NB4 (cell line): ENCODE results near the gene CFAP299.
"Not testable (repeated sequence)": the region's sequence is repeated elsewhere in the genome, so short reads cannot be mapped to it uniquely, and the experiment has no call there.

Source experiments
- DNase-seq: peaks from one replicate; pipeline ENCODE4 v3.0.0; 2010; ENCODE audit warnings: low read depth
- H3K4me3 ChIP-seq: one replicate; pipeline ENCODE4 v1.5.1; 2011; ENCODE audit warnings: mild to moderate bottlenecking, low read depth, low read length, moderate library complexity
- MYC ChIP-seq: IDR thresholded peaks from 2 replicates; pipeline ENCODE4 v1.6.1; 2011; ENCODE audit warnings: low read depth, low read length
- POLR2A ChIP-seq: IDR thresholded peaks from 2 replicates; pipeline ENCODE4 v1.6.1; 2011; ENCODE audit warnings: mild to moderate bottlenecking; ENCODE audit not compliant: insufficient read length; ENCODE audit errors: extremely low read depth
- TF ChIP-seq, protein P1 (sequence below): IDR thresholded peaks from one replicate; pipeline ENCODE4 v1.5.1; 2012; ENCODE audit warnings: low read depth, low read length
- TF ChIP-seq, protein P2 (sequence below): IDR thresholded peaks from 2 replicates; pipeline ENCODE4 v1.6.1; 2011; ENCODE audit warnings: low read depth, low read length

Gene CFAP299

DNA sequence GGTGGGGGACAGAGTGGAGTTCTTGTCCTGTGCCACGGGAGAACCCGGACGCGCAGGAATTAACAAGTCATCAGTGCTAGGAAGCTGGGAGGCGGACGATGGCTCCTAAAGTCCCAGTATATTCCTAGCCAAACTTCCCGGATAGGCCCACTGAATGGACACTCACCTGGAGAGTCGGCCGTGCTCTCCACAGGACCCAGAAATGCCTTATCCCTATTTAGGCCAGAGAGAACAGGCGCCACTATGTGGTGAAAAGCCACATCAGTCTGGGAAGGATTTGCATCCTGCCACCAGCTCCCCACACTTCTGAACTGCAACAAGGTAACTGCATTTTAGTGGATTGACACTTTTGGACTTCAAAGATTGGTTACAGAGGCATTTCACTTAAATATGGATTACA, 1.1 kb downstream of the CFAP299 start:
- DNase-seq, result peak; percentile 42
- H3K4me3 ChIP-seq, result no peak overlapping the region
- TF ChIP-seq, protein P1, sequence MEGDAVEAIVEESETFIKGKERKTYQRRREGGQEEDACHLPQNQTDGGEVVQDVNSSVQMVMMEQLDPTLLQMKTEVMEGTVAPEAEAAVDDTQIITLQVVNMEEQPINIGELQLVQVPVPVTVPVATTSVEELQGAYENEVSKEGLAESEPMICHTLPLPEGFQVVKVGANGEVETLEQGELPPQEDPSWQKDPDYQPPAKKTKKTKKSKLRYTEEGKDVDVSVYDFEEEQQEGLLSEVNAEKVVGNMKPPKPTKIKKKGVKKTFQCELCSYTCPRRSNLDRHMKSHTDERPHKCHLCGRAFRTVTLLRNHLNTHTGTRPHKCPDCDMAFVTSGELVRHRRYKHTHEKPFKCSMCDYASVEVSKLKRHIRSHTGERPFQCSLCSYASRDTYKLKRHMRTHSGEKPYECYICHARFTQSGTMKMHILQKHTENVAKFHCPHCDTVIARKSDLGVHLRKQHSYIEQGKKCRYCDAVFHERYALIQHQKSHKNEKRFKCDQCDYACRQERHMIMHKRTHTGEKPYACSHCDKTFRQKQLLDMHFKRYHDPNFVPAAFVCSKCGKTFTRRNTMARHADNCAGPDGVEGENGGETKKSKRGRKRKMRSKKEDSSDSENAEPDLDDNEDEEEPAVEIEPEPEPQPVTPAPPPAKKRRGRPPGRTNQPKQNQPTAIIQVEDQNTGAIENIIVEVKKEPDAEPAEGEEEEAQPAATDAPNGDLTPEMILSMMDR, result peak; percentile 26
- TF ChIP-seq POLR2A, result no peak

DNA sequence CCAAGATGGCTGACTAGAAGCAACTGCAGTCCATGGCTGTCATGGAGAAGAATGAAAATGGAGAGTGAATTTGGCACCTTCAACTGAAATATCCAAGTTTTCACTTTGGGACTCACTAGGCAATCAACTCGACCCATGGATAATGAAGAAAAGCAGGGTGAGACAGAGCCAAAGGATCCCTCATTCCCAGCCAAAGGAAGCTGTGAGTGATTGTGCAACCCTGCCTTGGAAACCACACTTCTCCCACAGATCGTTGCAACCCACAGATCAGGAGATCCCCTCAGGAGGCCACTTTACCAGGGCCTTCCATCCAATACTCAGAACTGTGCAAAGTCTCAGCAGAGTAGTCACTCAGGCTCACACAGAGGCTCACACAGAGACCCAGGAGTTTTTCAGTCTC, 4.5 kb downstream of the CFAP299 start:
- TF ChIP-seq POLR2A (no peak), MYC (no peak)
- TF ChIP-seq, protein P1, result no peak
- TF ChIP-seq, protein P2, sequence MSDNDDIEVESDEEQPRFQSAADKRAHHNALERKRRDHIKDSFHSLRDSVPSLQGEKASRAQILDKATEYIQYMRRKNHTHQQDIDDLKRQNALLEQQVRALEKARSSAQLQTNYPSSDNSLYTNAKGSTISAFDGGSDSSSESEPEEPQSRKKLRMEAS, result no peak
- H3K4me3 ChIP-seq, result no peak overlapping the region
- no peak for DNase-seq

DNA sequence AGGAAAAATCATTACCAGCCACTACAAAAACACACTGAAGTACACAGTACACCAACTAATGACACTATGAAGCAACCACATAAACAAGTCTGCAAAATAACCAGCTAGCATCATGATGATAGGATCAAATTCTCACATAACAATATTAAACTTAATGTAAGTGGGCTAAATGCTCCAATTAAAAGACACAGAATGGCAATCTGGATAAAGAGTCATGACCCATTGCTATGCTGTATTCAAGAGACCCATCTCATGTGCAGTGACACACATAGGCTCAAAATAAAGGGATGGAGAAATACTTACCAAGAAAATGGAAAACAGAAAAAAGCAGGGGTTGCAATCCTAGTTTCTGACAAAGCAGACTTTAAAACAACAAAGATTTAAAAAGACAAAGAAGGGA, 7.2 kb downstream of the CFAP299 start:
- H3K4me3 ChIP-seq, result not testable (repeated sequence)

DNA sequence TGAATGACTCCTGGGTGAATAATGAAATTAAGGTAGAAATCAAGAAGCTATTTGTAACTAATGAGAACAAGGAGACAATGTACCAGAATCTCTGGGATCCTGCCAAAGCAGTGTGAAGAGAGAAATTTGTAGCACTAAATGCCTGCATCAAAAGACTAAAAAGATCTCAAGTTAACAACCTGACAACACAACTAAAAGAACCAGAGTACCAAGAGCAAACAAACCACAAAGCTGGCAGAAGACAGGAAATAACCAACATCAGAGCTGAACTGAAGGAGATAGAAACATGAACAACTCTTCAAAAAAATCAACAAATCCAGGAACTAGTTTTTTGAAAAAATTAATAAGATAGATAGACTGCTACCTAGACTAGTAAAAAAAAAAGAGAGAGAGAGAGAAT, 8.4 kb downstream of the CFAP299 start:
- TF ChIP-seq, protein P2, result no peak
- TF ChIP-seq POLR2A (no peak), MYC (no peak)
- TF ChIP-seq, protein P1, result no peak

More for the DNA sequence above, 7.2 kb downstream of the CFAP299 start:
- DNase-seq, result not testable (repeated sequence)

DNA sequence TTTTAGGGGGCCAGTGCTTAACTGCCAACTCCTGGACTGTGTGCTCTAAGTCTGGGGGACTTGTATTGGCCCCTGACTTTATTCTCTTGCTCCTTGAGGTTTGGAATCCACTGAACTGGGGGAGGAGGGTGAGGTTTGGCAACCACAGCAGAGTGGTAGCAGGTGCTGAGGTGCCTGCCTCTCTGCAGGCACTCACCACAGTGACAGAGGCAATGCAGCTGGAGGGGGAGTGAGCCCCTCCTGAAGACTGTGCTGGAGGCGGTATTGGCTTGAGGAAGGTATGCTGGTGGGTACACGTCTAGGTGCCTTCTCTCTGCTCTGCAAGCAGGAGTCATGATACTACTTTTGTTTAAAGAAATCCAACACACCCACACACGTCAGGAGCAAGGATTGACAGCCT, 24.6 kb downstream of the CFAP299 start:
- no peak for DNase-seq
- TF ChIP-seq MYC (no peak), POLR2A (no peak)
- TF ChIP-seq, protein P2, result no peak
- TF ChIP-seq, protein P1, result no peak

More for the DNA sequence above, 8.4 kb downstream of the CFAP299 start:
- H3K4me3 ChIP-seq, result no peak overlapping the region
- no peak for DNase-seq

DNA sequence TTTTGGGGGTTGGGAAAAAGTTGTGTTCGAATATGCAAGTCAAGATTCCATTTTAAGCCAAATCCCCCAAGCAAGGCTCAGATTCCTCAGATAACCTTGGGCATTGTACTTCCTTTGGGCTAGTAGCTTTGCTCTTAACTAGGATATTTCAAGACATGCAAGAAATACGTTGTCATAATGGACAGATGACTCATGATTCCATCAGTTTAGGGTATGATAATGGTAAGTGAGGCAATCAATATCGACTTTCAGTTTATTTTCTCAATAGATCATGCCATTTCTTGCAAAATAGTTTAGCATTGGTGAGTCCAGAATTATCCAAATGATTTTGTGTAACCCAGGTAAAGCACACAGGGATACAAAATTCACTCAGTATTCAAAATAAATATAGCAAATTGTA, 25.4 kb downstream of the CFAP299 start:
- H3K4me3 ChIP-seq, result no peak overlapping the region
- TF ChIP-seq MYC (no peak), POLR2A (no peak)
- TF ChIP-seq, protein P1, result no peak
- TF ChIP-seq, protein P2, result no peak
- no peak for DNase-seq

More for the DNA sequence above, 24.6 kb downstream of the CFAP299 start:
- no peak overlapping the region for H3K4me3 ChIP-seq
